ENCODE results near the gene PRKCZ. TPM values are rescaled to one million over a fixed set of nuclear protein-coding genes. Genes with fewer than 3 reads are reported as not detected.

PRKCZ gene
- total RNA-seq, 1 experiment from 2014 or later = 0.58 TPM

- 0 out of 2 replicates have a peak, but pooled peaks cover 4% of the 10 kb centered on the region for H3K4me1 ChIP-seq (replicated peaks)
- no peak overlapping the region for H3K4me3 ChIP-seq
- H3K36me3 ChIP-seq = no peaks in the 10 kb centered on the region
- H3K9me3 ChIP-seq (replicated peaks) = 0 out of 2 replicates have a peak, but pooled peaks cover 4% of the 10 kb centered on the region
- no peak overlapping the region for H3K27ac ChIP-seq
- peaks cover 27% of the 10 kb centered on the region for H3K27me3 ChIP-seq (replicated peaks)
- no peak for DNase-seq (ENCODE audit: low read depth in 1 of 2, low spot score in 2 of 2)
Measured at GRCh38 chr1:2054560-2054959, 4.3 kb downstream of the PRKCZ start.

DNA sequence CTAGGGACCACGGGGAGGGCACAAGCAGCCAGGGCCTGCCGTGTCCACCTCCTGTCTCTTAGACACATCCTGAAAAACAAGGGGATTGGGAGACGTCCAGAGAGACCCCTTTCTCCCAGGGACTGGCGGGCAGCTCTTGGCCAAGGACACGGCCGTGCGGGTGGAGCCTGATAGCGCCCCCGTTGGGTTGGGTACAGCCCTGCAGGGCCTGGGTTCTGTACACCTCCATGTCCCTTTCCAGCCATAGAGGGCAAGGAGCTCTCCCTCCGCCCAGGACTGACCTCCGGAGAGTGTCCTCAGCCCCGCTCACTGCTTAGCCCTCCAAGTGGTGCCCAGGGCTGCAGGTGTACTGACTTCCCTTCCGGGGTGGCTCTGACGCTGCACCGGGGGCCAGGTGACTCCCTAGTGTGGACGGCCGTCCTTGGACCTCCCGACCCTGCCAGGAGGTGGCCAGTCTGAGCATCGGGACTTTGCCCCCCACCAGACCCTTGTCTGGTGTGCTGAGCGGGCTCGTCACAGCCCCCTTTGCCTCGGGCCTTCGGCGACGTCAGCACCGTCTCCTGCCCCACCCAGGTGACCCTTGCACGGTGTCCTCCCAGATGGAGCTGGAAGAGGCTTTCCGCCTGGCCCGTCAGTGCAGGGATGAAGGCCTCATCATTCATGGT is 5.8 kb downstream of the PRKCZ start:
- H3K4me3 ChIP-seq = no peak overlapping the region
- H3K36me3 ChIP-seq = no peaks in the 10 kb centered on the region
- DNase-seq (ENCODE audit: low read depth in 1 of 2, low spot score in 2 of 2) = no peak
- H3K27me3 ChIP-seq (replicated peaks) = peaks cover 14% of the 10 kb centered on the region
- H3K27ac ChIP-seq = no peak overlapping the region
- no peaks in the 10 kb centered on the region for H3K4me1 ChIP-seq (replicated peaks)
- H3K9me3 ChIP-seq (replicated peaks) = no peaks in the 10 kb centered on the region

GRCh38 chr1:2056955-2057590 is 6.9 kb downstream of the PRKCZ start:
- no peaks in the 10 kb centered on the region for H3K9me3 ChIP-seq (replicated peaks)
- H3K27me3 ChIP-seq (replicated peaks) = 0 out of 2 replicates have a peak, but pooled peaks cover 4% of the 10 kb centered on the region
- DNase-seq (ENCODE audit: low read depth in 1 of 2, low spot score in 2 of 2) = no peak
- no peak overlapping the region for H3K27ac ChIP-seq
- no peaks in the 10 kb centered on the region for H3K36me3 ChIP-seq
- H3K4me1 ChIP-seq (replicated peaks) = no peaks in the 10 kb centered on the region
- no peak overlapping the region for H3K4me3 ChIP-seq

- H3K36me3 ChIP-seq = no peaks in the 10 kb centered on the region
- no peak overlapping the region for H3K4me3 ChIP-seq
- 0 out of 2 replicates have a peak, but pooled peaks cover 4% of the 10 kb centered on the region for H3K27me3 ChIP-seq (replicated peaks)
- H3K27ac ChIP-seq = no peak overlapping the region
- no peaks in the 10 kb centered on the region for H3K9me3 ChIP-seq (replicated peaks)
- DNase-seq (ENCODE audit: low read depth in 1 of 2, low spot score in 2 of 2) = no peak
- H3K4me1 ChIP-seq (replicated peaks) = no peaks in the 10 kb centered on the region
Measured at GRCh38 chr1:2059290-2059953, 9.2 kb downstream of the PRKCZ start.

GRCh38 chr1:2060072-2060471 is 9.9 kb downstream of the PRKCZ start:
- Histone ChIP-seq H3K9me3 (replicated peaks) (no peaks in the 10 kb centered on the region), H3K4me1 (replicated peaks) (no peaks in the 10 kb centered on the region), H3K4me3 (no peak overlapping the region), H3K27me3 (replicated peaks) (0 out of 2 replicates have a peak, but pooled peaks cover 4% of the 10 kb centered on the region), H3K27ac (no peak overlapping the region), H3K36me3 (no peaks in the 10 kb centered on the region)
- DNase-seq (ENCODE audit: low read depth in 1 of 2, low spot score in 2 of 2) = no peak

DNA sequence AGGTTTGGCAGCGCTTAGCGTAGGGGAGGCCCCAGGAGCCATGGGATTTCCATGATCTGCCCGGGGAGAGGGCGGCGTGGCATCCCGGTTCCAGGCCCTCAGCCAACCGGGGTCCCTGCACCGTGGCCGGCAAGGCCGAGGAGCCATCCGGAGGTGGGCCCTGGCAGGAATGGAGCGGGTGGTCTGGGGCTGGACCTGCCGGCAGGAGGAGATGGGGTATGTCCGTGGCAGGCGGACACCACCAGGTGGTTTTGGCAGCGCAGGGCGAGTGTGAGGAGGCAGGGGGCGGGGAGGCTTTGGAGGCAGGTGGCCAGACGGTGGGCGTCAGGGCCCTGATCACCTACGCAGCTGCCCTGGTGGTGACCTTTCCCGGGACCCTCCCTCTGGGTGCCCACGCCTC is 10.3 kb downstream of the PRKCZ start:
- Histone ChIP-seq H3K27ac (no peak overlapping the region), H3K4me3 (no peak overlapping the region), H3K4me1 (replicated peaks) (no peaks in the 10 kb centered on the region), H3K27me3 (replicated peaks) (0 out of 2 replicates have a peak, but pooled peaks cover 4% of the 10 kb centered on the region), H3K36me3 (no peaks in the 10 kb centered on the region), H3K9me3 (replicated peaks) (no peaks in the 10 kb centered on the region)
- DNase-seq (ENCODE audit: low read depth in 1 of 2, low spot score in 2 of 2) = no peak

GRCh38 chr1:2061065-2061778 is 11.0 kb downstream of the PRKCZ start:
- Histone ChIP-seq H3K9me3 (replicated peaks) (0 out of 2 replicates have a peak, but pooled peaks cover 2% of the 10 kb centered on the region), H3K4me1 (replicated peaks) (no peaks in the 10 kb centered on the region), H3K27ac (no peak overlapping the region), H3K27me3 (replicated peaks) (0 out of 2 replicates have a peak, but pooled peaks cover 4% of the 10 kb centered on the region), H3K36me3 (no peaks in the 10 kb centered on the region), H3K4me3 (no peak overlapping the region)
- no peak for DNase-seq (ENCODE audit: low read depth in 1 of 2, low spot score in 2 of 2)

GRCh38 chr1:2065699-2066098 is 15.5 kb downstream of the PRKCZ start:
- Histone ChIP-seq H3K27ac (no peak overlapping the region), H3K9me3 (replicated peaks) (0 out of 2 replicates have a peak, but pooled peaks cover 2% of the 10 kb centered on the region), H3K27me3 (replicated peaks) (0 out of 2 replicates have a peak, but pooled peaks cover 3% of the 10 kb centered on the region)

DNA sequence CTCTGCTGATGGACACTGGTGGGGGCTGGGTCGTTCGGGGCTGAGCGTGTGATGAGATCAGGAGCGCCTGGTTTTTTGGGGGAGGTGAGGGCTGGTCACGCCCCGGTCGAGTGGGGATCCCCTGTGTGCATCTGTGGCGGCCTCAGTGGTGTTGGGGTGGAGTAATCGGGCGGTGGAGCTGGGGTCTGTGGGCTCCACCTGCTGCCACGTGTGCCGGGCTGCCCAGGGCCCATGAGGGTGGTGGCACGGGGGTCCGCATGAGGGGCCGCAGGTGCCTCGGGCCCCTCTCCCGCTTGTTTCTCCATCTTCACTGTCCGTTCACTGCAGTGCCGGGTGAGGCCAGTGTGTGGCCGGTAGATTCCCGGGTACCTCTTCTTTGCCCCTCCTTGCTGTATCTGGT is 17.2 kb downstream of the PRKCZ start:
- 0 out of 2 replicates have a peak, but pooled peaks cover 2% of the 10 kb centered on the region for H3K9me3 ChIP-seq (replicated peaks)
- peaks cover 8% of the 10 kb centered on the region; the same call in 1 of the 2 replicates for H3K27me3 ChIP-seq (replicated peaks)
- H3K27ac ChIP-seq = no peak overlapping the region
- H3K4me1 ChIP-seq (replicated peaks) = no peaks in the 10 kb centered on the region
- no peaks in the 10 kb centered on the region for H3K36me3 ChIP-seq
- H3K4me3 ChIP-seq = no peak overlapping the region
- DNase-seq (ENCODE audit: low read depth in 1 of 2, low spot score in 2 of 2) = no peak

More at GRCh38 chr1:2065699-2066098, 15.5 kb downstream of the PRKCZ start:
- Histone ChIP-seq H3K4me3 (no peak overlapping the region), H3K36me3 (no peaks in the 10 kb centered on the region), H3K4me1 (replicated peaks) (no peaks in the 10 kb centered on the region)
- DNase-seq (ENCODE audit: low read depth in 1 of 2, low spot score in 2 of 2) = no peak

- Histone ChIP-seq H3K27me3 (replicated peaks) (peaks cover 10% of the 10 kb centered on the region), H3K9me3 (replicated peaks) (0 out of 2 replicates have a peak, but pooled peaks cover 2% of the 10 kb centered on the region), H3K4me3 (no peak overlapping the region), H3K4me1 (replicated peaks) (no peaks in the 10 kb centered on the region), H3K27ac (no peak overlapping the region), H3K36me3 (no peaks in the 10 kb centered on the region)
- no peak for DNase-seq (ENCODE audit: low read depth in 1 of 2, low spot score in 2 of 2)
Measured at GRCh38 chr1:2067981-2068380, 17.8 kb downstream of the PRKCZ start.

DNA sequence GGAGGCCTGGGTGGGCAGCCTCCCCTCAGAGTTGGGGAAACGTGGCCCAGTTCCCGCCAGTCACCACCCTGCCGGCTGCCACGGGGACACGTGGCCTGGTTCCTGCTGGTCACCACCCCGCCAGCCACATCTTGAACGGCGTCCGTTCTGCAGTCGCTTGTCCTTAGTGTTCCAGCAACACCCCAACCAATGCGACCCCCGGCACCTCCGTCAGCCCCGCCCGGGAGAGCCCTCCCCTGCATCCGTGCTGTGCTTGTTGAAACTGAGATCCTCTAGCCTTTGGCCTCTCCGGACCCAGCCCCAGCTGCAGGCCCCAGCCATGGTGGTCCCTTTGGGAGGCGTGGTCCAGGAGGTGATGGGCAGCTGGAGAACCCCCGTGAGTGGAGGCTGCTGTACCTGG is 18.7 kb downstream of the PRKCZ start:
- Histone ChIP-seq H3K9me3 (replicated peaks) (0 out of 2 replicates have a peak, but pooled peaks cover 2% of the 10 kb centered on the region), H3K4me3 (no peak overlapping the region), H3K27ac (no peak overlapping the region), H3K4me1 (replicated peaks) (no peaks in the 10 kb centered on the region), H3K27me3 (replicated peaks) (peaks cover 20% of the 10 kb centered on the region), H3K36me3 (no peaks in the 10 kb centered on the region)
- DNase-seq (ENCODE audit: low read depth in 1 of 2, low spot score in 2 of 2) = no peak

- no peak for DNase-seq (ENCODE audit: low read depth in 1 of 2, low spot score in 2 of 2)
- Histone ChIP-seq H3K4me3 (no peak overlapping the region), H3K27ac (no peak overlapping the region), H3K4me1 (replicated peaks) (no peaks in the 10 kb centered on the region), H3K9me3 (replicated peaks) (0 out of 2 replicates have a peak, but pooled peaks cover 2% of the 10 kb centered on the region), H3K27me3 (replicated peaks) (peaks cover 21% of the 10 kb centered on the region), H3K36me3 (no peaks in the 10 kb centered on the region)
Measured at GRCh38 chr1:2070016-2070415, 19.8 kb downstream of the PRKCZ start.

DNA sequence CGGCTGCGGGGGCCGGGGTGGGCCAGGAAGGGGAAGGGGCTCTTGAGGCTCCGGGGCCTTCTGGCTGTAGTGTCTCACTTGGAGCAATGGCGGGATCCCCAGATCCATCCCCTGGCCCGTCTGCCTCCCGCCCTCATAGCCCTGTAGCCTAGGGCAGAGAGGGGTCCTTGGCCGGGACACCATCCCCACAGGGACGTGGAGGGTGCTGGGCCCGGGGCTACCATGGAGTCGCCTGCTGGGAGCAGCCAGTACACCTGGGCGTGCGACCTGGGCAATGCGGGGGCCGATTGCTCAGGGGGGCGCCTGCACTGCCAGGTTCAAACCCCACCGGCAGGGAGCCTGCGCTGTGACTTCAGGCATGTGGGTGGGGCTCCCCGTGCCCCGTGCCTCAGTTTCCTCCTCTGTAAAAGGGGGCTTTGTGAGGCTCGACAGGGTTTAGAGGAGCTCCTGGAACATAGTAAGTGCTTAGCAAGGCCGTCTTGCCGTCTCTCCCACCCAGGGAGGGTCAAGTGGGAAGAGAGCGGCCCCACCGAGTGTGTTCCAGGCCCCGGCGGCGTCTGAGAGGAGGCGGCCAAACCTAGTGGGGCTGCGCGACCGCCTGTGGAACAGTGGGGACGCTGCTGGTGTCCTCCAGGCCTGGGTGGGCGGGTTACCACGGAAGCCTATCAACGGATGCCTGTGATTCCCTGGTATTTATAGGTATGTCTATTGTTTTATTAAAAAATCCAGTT is 20.8 kb downstream of the PRKCZ start:
- Histone ChIP-seq H3K27me3 (replicated peaks) (peaks cover 21% of the 10 kb centered on the region), H3K4me3 (no peak overlapping the region), H3K36me3 (no peaks in the 10 kb centered on the region), H3K27ac (no peak overlapping the region), H3K4me1 (replicated peaks) (no peaks in the 10 kb centered on the region), H3K9me3 (replicated peaks) (no peaks in the 10 kb centered on the region)
- DNase-seq (ENCODE audit: low read depth in 1 of 2, low spot score in 2 of 2) = no peak

All from SJSA1 (cell line).